ENCODE results near the gene BCL11A. TPM values are rescaled to one million over a fixed set of nuclear protein-coding genes. Genes with fewer than 3 reads are reported as not detected.

Gene BCL11A
- total RNA-seq, 1 experiment from 2014 or later = 0.29 TPM

DNA sequence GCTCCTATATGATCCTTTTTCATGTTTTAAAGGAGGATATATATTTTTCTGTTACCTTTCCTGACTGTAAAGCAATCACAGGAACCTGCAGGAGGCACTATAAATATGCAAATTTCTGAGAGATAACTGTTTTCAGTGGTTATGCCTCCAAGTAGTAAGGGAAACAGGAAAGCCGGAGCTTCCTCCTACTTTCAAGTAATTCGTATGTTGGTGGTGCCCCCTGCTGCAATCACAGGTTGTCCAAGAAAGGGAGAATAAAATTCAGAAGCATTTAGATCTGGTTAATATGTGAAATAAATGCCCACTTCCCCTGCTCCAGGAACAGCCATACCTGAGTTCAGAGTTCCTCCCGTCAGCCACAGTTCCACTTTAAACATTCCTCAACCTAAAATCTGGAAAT is 12.0 kb upstream of the BCL11A start:
- Mint-ChIP-seq H3K4me1 (ENCODE audit: low read depth, unreplicated experiment) (no peaks in the 10 kb centered on the region), H3K27me3 (ENCODE audit: insufficient read depth, unreplicated experiment) (peaks cover 24% of the 10 kb centered on the region), H3K36me3 (ENCODE audit: insufficient read depth, unreplicated experiment) (no peaks in the 10 kb centered on the region), H3K9me3 (ENCODE audit: unreplicated experiment) (no peaks in the 10 kb centered on the region), H3K27ac (ENCODE audit: unreplicated experiment) (no peak overlapping the region), H3K4me3 (ENCODE audit: unreplicated experiment) (no peak overlapping the region)
- no TSS peak for BruUV-seq (replicated peaks)
- intact Hi-C loops (cut with micrococcal nuclease; ENCODE audit: unreplicated experiment) = no loop called here
- CTCF ChIA-PET = interaction anchor here (0.7 to 1.3 kb wide), 2 partner anchors 16 to 1247 kb away, joined by 4 to 6 read pairs; no protein-coding TSS in a partner anchor
- no peaks in the 10 kb centered on the region for H3K4me1 ChIP-seq
- H3K27me3 ChIP-seq (replicated peaks; ENCODE audit: control insufficient read depth, insufficient read depth, low read length) = peaks cover 4% of the 10 kb centered on the region
- DNase-seq = peak in 1 of 2 experiments; percentile 50
- TF ChIP-seq, protein P1, sequence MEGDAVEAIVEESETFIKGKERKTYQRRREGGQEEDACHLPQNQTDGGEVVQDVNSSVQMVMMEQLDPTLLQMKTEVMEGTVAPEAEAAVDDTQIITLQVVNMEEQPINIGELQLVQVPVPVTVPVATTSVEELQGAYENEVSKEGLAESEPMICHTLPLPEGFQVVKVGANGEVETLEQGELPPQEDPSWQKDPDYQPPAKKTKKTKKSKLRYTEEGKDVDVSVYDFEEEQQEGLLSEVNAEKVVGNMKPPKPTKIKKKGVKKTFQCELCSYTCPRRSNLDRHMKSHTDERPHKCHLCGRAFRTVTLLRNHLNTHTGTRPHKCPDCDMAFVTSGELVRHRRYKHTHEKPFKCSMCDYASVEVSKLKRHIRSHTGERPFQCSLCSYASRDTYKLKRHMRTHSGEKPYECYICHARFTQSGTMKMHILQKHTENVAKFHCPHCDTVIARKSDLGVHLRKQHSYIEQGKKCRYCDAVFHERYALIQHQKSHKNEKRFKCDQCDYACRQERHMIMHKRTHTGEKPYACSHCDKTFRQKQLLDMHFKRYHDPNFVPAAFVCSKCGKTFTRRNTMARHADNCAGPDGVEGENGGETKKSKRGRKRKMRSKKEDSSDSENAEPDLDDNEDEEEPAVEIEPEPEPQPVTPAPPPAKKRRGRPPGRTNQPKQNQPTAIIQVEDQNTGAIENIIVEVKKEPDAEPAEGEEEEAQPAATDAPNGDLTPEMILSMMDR (IDR thresholded peaks at IDR 0.05; ENCODE audit: insufficient read depth in 1 of 2, low read depth in 1 of 2, low read length in 1 of 2, severe bottlenecking in 1 of 2, unreplicated experiment in 1 of 2) = peak; percentile 22 to 33
- POLR2A ChIA-PET = no interaction called here
- no peaks in the 10 kb centered on the region for H3K9me3 ChIP-seq
- H3K4me3 ChIP-seq (ENCODE audit: low read depth, low read length) = no peak overlapping the region
- no peaks in the 10 kb centered on the region for H3K36me3 ChIP-seq (ENCODE audit: control insufficient read depth, insufficient read depth, low read length)

DNA sequence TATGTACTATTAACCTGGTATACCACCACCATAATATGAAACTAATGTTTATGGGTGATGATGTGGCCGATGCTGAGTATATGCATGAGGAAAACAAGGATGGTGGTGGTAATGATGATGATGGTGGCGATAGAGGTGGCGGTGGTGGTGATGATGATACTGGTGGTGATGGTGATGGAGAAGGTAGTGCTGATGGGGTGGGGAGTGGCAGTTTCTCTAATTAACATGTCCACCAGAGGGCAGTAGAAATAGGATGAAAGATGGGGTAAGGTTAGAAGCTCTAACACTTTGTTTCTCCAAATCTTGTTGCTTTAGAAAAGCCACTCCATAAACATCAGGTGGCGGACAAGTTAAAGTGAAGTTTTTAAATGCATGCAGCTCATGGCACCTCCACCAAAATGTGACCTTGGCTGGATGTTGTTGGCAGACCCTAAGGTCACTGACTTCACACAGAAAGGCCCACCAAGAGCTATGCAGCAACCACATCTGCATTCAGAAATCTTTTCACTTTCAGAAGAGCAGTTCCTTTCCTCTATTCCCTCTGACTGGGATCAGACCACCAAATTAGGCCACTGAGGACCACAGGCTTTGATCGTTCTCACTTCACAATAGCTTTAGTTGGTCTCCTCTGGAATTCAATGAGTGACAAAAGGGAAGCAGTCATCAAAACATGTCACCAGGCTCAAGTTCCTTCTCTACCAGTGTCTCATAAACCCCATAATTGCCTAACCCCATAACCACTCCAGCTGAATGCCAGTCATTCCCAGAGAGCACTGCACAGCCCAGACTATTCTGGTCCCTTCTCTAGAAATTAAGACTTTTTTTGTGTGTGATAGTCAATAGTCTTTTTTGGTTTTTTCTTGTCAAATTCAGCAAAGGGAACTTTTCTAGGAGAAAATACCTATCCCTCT is 7.5 kb upstream of the BCL11A start:
- intact Hi-C loops (cut with micrococcal nuclease; ENCODE audit: unreplicated experiment) = loop anchor here (1.0 kb wide), 2 partner anchors 21 to 113 kb away; no protein-coding TSS in a partner anchor
- DNase-seq = peak in 1 of 2 experiments; percentile 62
- Mint-ChIP-seq H3K27me3 (ENCODE audit: insufficient read depth, unreplicated experiment) (peaks cover 34% of the 10 kb centered on the region), H3K4me3 (ENCODE audit: unreplicated experiment) (no peak overlapping the region), H3K9me3 (ENCODE audit: unreplicated experiment) (no peaks in the 10 kb centered on the region), H3K4me1 (ENCODE audit: low read depth, unreplicated experiment) (peaks cover 10% of the 10 kb centered on the region), H3K27ac (ENCODE audit: unreplicated experiment) (no peak overlapping the region), H3K36me3 (ENCODE audit: insufficient read depth, unreplicated experiment) (no peaks in the 10 kb centered on the region)
- Histone ChIP-seq H3K36me3 (ENCODE audit: control insufficient read depth, insufficient read depth, low read length) (no peaks in the 10 kb centered on the region), H3K27me3 (replicated peaks; ENCODE audit: control insufficient read depth, insufficient read depth, low read length) (no peaks in the 10 kb centered on the region), H3K4me1 (no peaks in the 10 kb centered on the region), H3K9me3 (no peaks in the 10 kb centered on the region), H3K4me3 (ENCODE audit: low read depth, low read length) (no peak overlapping the region)
- ChIA-PET POLR2A (no interaction called here), CTCF (interaction anchor here (0.6 to 2.6 kb wide), 6 partner anchors 9 to 224 kb away, joined by 3 to 50 read pairs (median 3); no protein-coding TSS in a partner anchor)
- no TSS peak for BruUV-seq (replicated peaks)
- TF ChIP-seq, protein P1 (IDR thresholded peaks at IDR 0.05; ENCODE audit: insufficient read depth in 1 of 2, low read depth in 1 of 2, low read length in 1 of 2, severe bottlenecking in 1 of 2, unreplicated experiment in 1 of 2) = peak; percentile 17 to 60

DNA sequence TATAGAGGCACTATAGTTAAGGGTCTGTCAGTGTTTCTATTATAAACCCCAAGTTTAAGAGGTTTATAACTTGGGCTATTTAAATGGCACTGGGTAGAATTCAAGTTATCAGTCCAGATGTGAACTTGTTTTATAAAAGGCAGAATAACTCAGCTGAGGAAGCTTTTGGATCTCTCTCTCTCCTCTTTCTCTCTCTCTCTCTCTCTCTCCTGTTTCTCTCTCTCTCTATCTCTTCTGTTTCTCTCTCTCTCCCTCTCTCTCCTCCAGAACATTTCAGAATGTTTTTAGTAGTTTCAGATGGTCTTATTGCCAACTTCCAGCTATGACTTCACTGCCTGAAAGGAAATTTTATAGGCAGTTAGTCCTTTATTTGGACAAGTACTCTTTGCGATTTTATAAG is 6.4 kb upstream of the BCL11A start:
- Mint-ChIP-seq H3K4me3 (ENCODE audit: unreplicated experiment) (no peak overlapping the region), H3K36me3 (ENCODE audit: insufficient read depth, unreplicated experiment) (peaks cover 4% of the 10 kb centered on the region), H3K27me3 (ENCODE audit: insufficient read depth, unreplicated experiment) (peaks cover 44% of the 10 kb centered on the region), H3K4me1 (ENCODE audit: low read depth, unreplicated experiment) (peaks cover 17% of the 10 kb centered on the region), H3K27ac (ENCODE audit: unreplicated experiment) (no peak overlapping the region), H3K9me3 (ENCODE audit: unreplicated experiment) (no peaks in the 10 kb centered on the region)
- no peaks in the 10 kb centered on the region for H3K36me3 ChIP-seq (ENCODE audit: control insufficient read depth, insufficient read depth, low read length)
- BruUV-seq (replicated peaks) = no TSS peak
- no peak for DNase-seq
- peaks cover 2% of the 10 kb centered on the region; the same call in 1 of the 2 replicates for H3K27me3 ChIP-seq (replicated peaks; ENCODE audit: control insufficient read depth, insufficient read depth, low read length)
- no peaks in the 10 kb centered on the region for H3K4me1 ChIP-seq
- no peak overlapping the region for H3K4me3 ChIP-seq (ENCODE audit: low read depth, low read length)
- ChIA-PET CTCF (interaction anchor here (2.1 to 2.6 kb wide), 2 partner anchors 23 to 114 kb away, joined by 16 to 50 read pairs; no protein-coding TSS in a partner anchor), POLR2A (no interaction called here)
- TF ChIP-seq, protein P1 (IDR thresholded peaks at IDR 0.05; ENCODE audit: insufficient read depth in 1 of 2, low read depth in 1 of 2, low read length in 1 of 2, severe bottlenecking in 1 of 2, unreplicated experiment in 1 of 2) = no peak
- intact Hi-C loops (cut with micrococcal nuclease; ENCODE audit: unreplicated experiment) = loop anchor here (1.0 to 10.0 kb wide), 4 partner anchors 22 to 625 kb away; no protein-coding TSS in a partner anchor
- H3K9me3 ChIP-seq = no peaks in the 10 kb centered on the region

Data from Caco-2 (cell line).